Measurements from ENCODE around the gene TSHZ2. TPM values are rescaled to one million over a fixed set of nuclear protein-coding genes. Genes with fewer than 3 reads are reported as not detected.

The TSHZ2 gene
- total RNA-seq, 1 experiment from 2014 or later, result 0.20 TPM

- TF ChIP-seq STAT6 (CRISPR knock-in tag; conservative IDR thresholded peaks at IDR 0.05; ENCODE audit: low read depth), result no peak
Observed at GRCh38 chr20:53159160-53159559, 187.0 kb downstream of the TSHZ2 start (continued).

- peaks cover 13% of the 10 kb centered on the region for H3K4me1 Mint-ChIP-seq
- DNase-seq (ENCODE audit: low spot score), result no peak
- no peak for ATAC-seq
- H3K36me3 Mint-ChIP-seq, result no peaks in the 10 kb centered on the region
- no peaks in the 10 kb centered on the region for H3K27me3 Mint-ChIP-seq (ENCODE audit: low read depth)
- TF ChIP-seq ZNF138 (CRISPR knock-in tag; conservative IDR thresholded peaks at IDR 0.05) (no peak), CREM (CRISPR knock-in tag; IDR thresholded peaks at IDR 0.05) (no peak), SMAD4 (CRISPR knock-in tag; IDR thresholded peaks at IDR 0.05) (no peak), HMGA2 (CRISPR knock-in tag; IDR thresholded peaks at IDR 0.05) (no peak), GTF2I (CRISPR knock-in tag; conservative IDR thresholded peaks at IDR 0.05) (no peak), JAZF1 (CRISPR knock-in tag; IDR thresholded peaks at IDR 0.05) (no peak), FOXK1 (CRISPR knock-in tag; IDR thresholded peaks at IDR 0.05) (no peak), NR1H2 (CRISPR knock-in tag; IDR thresholded peaks at IDR 0.05) (no peak), MAX (CRISPR knock-in tag; IDR thresholded peaks at IDR 0.05) (no peak), ATF2 (CRISPR knock-in tag; IDR thresholded peaks at IDR 0.05; ENCODE audit: borderline replicate concordance, low read depth) (no peak), SP1 (CRISPR knock-in tag; conservative IDR thresholded peaks at IDR 0.05) (no peak), ERG (CRISPR knock-in tag; IDR thresholded peaks at IDR 0.05) (no peak), NFYB (CRISPR knock-in tag; conservative IDR thresholded peaks at IDR 0.05; ENCODE audit: low read depth) (no peak), ZNF396 (CRISPR knock-in tag; IDR thresholded peaks at IDR 0.05; ENCODE audit: borderline replicate concordance) (no peak), PRRX2 (CRISPR knock-in tag; IDR thresholded peaks at IDR 0.05) (no peak), ZNF423 (CRISPR knock-in tag; IDR thresholded peaks at IDR 0.05) (no peak), E2F4 (CRISPR knock-in tag; IDR thresholded peaks at IDR 0.05; ENCODE audit: borderline replicate concordance, low read depth) (no peak), TEAD4 (CRISPR knock-in tag; IDR thresholded peaks at IDR 0.05) (no peak), ATF1 (CRISPR knock-in tag; IDR thresholded peaks at IDR 0.05) (no peak)
- no peak overlapping the region for H3K27ac Mint-ChIP-seq
- CTCF ChIA-PET, result interaction anchor here (0.7 to 1.4 kb wide), 2 partner anchors 41 to 55 kb away, joined by 3 to 4 read pairs; no protein-coding TSS in a partner anchor
- H3K4me3 Mint-ChIP-seq, result no peak overlapping the region
- peaks cover 10% of the 10 kb centered on the region; the same call in 1 of the 2 replicates for H3K9me3 Mint-ChIP-seq
- POLR2A ChIA-PET, result no interaction called here
Observed at GRCh38 chr20:53161073-53161472, 188.9 kb downstream of the TSHZ2 start.

All from WTC11 (cell line).